WERI-Rb-1 (cell line): ENCODE data around the gene PKHD1.

Experiments
- DNase-seq: peaks from one replicate; pipeline ENCODE4 v3.0.0-alpha.2; 2020
- H3K27ac ChIP-seq: fragments of 250-450 bp; sonication (Bioruptor Pico); 2 replicates; pipeline ENCODE4 v1.5.1; 2020; ENCODE audit warnings: mild to moderate bottlenecking, moderate library complexity
- H3K27me3 ChIP-seq: fragments of 250-450 bp; sonication (Bioruptor Pico); 2 replicates; pipeline ENCODE4 v1.5.1; 2021; ENCODE audit warnings: mild to moderate bottlenecking, low read depth, moderate library complexity; ENCODE audit not compliant: insufficient read depth, severe bottlenecking
- H3K36me3 ChIP-seq: fragments of 250-450 bp; sonication (Bioruptor Pico); 2 replicates; pipeline ENCODE4 v1.5.1; 2020; ENCODE audit warnings: mild to moderate bottlenecking, moderate library complexity
- H3K4me3 ChIP-seq: 2 replicates; pipeline ENCODE4 v1.5.1; 2011; ENCODE audit warnings: low read depth, mild to moderate bottlenecking, control low read depth, low read length
- H3K9me3 ChIP-seq: fragments of 250-450 bp; sonication (Bioruptor Pico); 2 replicates; pipeline ENCODE4 v1.5.1; 2021; ENCODE audit warnings: mild to moderate bottlenecking, moderate library complexity; ENCODE audit not compliant: severe bottlenecking
- TF ChIP-seq, protein P1 (sequence below): IDR thresholded peaks from 2 replicates; pipeline ENCODE4 v1.5.1; 2011; ENCODE audit warnings: low read depth, mild to moderate bottlenecking, control low read depth, inconsistent platforms, low read length

PKHD1 gene

GRCh38 chr6:51830666-51831065 lies 256.7 kb downstream of the PKHD1 start:
- no peak overlapping the region for H3K27ac ChIP-seq
- no peak overlapping the region for H3K4me3 ChIP-seq
- H3K36me3 ChIP-seq = no peaks in the 10 kb centered on the region
- no peak for DNase-seq
- TF ChIP-seq, protein P1, sequence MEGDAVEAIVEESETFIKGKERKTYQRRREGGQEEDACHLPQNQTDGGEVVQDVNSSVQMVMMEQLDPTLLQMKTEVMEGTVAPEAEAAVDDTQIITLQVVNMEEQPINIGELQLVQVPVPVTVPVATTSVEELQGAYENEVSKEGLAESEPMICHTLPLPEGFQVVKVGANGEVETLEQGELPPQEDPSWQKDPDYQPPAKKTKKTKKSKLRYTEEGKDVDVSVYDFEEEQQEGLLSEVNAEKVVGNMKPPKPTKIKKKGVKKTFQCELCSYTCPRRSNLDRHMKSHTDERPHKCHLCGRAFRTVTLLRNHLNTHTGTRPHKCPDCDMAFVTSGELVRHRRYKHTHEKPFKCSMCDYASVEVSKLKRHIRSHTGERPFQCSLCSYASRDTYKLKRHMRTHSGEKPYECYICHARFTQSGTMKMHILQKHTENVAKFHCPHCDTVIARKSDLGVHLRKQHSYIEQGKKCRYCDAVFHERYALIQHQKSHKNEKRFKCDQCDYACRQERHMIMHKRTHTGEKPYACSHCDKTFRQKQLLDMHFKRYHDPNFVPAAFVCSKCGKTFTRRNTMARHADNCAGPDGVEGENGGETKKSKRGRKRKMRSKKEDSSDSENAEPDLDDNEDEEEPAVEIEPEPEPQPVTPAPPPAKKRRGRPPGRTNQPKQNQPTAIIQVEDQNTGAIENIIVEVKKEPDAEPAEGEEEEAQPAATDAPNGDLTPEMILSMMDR = no peak
- no peaks in the 10 kb centered on the region for H3K27me3 ChIP-seq
- H3K9me3 ChIP-seq = no peaks in the 10 kb centered on the region

- no peak overlapping the region for H3K27ac ChIP-seq
- no peaks in the 10 kb centered on the region for H3K9me3 ChIP-seq
- H3K27me3 ChIP-seq = no peaks in the 10 kb centered on the region
- TF ChIP-seq, protein P1 = no peak
- H3K36me3 ChIP-seq = no peaks in the 10 kb centered on the region
- no peak for DNase-seq
- H3K4me3 ChIP-seq = no peak overlapping the region
Measured at GRCh38 chr6:51827580-51827979, 259.8 kb downstream of the PKHD1 start.

DNA sequence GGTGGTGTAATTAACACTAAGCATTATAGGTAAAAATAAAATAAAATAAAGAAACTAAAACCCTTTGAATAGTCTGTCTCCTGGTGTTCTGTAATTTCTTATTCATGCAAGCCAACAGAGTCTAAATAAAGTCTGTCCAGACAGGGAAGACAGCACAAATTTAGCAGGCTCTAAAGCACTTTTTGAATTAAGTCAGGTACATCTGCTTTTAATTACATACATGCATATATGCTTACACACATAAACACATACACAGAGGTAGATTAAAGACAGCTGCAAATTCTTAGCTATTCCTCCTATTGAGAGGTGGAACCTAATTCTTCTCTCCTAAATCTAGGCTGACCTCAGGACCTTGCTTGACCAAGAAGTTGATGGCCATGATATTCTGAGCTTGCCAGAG lies 262.5 kb downstream of the PKHD1 start:
- Histone ChIP-seq H3K27me3 (no peaks in the 10 kb centered on the region), H3K4me3 (no peak overlapping the region), H3K27ac (no peak overlapping the region), H3K36me3 (no peaks in the 10 kb centered on the region), H3K9me3 (no peaks in the 10 kb centered on the region)
- TF ChIP-seq, protein P1 = no peak
- DNase-seq = no peak

DNA sequence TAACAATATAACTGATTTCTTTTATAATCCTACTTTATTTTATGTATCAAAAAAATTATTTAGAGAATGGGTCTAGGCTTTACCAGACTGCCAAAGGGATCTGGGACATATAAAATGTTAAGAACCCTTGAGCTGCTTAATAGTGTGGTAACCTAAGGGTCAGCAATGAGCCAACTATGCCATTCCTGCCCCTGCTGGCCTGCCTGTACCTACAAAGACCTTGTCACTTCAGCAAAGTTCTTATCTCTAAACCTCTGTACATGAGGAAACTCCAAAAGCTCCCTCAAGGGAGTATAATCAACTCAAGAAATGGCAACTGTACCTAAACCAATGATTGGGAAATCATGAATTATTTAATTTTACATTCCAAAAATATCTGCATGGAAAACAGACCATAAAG lies 266.9 kb downstream of the PKHD1 start:
- Histone ChIP-seq H3K27me3 (no peaks in the 10 kb centered on the region), H3K27ac (no peak overlapping the region), H3K9me3 (no peaks in the 10 kb centered on the region), H3K4me3 (no peak overlapping the region), H3K36me3 (no peaks in the 10 kb centered on the region)
- DNase-seq = no peak
- TF ChIP-seq, protein P1 = no peak

- Histone ChIP-seq H3K4me3 (no peak overlapping the region), H3K27ac (no peak overlapping the region), H3K36me3 (no peaks in the 10 kb centered on the region), H3K9me3 (no peaks in the 10 kb centered on the region), H3K27me3 (no peaks in the 10 kb centered on the region)
- DNase-seq = no peak
- TF ChIP-seq, protein P1 = no peak
Measured at GRCh38 chr6:51818520-51819022, 268.8 kb downstream of the PKHD1 start.

- no peaks in the 10 kb centered on the region for H3K9me3 ChIP-seq
- H3K4me3 ChIP-seq = no peak overlapping the region
- no peak overlapping the region for H3K27ac ChIP-seq
- no peak for DNase-seq
- TF ChIP-seq, protein P1 = no peak
- no peaks in the 10 kb centered on the region for H3K36me3 ChIP-seq
- no peaks in the 10 kb centered on the region for H3K27me3 ChIP-seq
Measured at GRCh38 chr6:51817832-51818231, 269.6 kb downstream of the PKHD1 start.
